Measurements from ENCODE around the gene OR2K2.
"Not testable (repeated sequence)": the region's sequence is repeated elsewhere in the genome, so short reads cannot be mapped to it uniquely, and the experiment has no call there.

Gene OR2K2

DNA sequence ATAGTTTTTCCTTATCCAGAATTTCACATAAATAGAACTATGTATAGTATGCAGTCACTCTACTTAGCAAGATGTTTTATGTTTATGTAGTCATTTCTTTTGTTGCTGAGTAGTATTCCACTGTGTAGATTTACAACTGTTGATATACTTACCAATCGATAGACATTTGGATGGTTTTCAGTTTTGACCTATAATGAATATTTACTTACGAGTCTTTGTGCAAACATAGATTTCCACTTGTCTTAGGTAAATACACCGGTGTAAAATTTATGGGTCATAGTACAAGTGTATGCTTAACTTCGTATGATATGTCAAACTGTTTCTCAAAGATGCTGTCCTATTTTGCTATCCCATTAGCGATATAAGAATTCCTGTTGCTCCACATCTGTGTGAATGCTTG, 19.7 kb upstream of the OR2K2 start:
- Histone ChIP-seq H3K9me3 (ENCODE audit: control insufficient read depth in 1 of 2, low read length in 2 of 2) (no peaks in the 10 kb centered on the region), H3K27ac (ENCODE audit: low read depth, low read length) (peak overlapping the region; percentile 30), H3K27me3 (ENCODE audit: control insufficient read depth in 1 of 2, insufficient read depth in 2 of 2, low read length in 2 of 2) (no peaks in the 10 kb centered on the region), H3K9ac (ENCODE audit: low read depth in 1 of 2, low read length in 2 of 2) (no peak overlapping the region), H3K4me3 (ENCODE audit: low read depth in 1 of 2, low read length in 2 of 2) (peak overlapping the region in 1 of 2 donors; percentile 32), H3K4me1 (ENCODE audit: control insufficient read depth in 1 of 2, insufficient read depth in 2 of 2, low read length in 2 of 2) (peaks cover 0 to 14% of the 10 kb centered on the region in 2 donors), H3K36me3 (ENCODE audit: control insufficient read depth in 1 of 2, insufficient read depth in 2 of 2, low read length in 2 of 2) (no peaks in the 10 kb centered on the region)

DNA sequence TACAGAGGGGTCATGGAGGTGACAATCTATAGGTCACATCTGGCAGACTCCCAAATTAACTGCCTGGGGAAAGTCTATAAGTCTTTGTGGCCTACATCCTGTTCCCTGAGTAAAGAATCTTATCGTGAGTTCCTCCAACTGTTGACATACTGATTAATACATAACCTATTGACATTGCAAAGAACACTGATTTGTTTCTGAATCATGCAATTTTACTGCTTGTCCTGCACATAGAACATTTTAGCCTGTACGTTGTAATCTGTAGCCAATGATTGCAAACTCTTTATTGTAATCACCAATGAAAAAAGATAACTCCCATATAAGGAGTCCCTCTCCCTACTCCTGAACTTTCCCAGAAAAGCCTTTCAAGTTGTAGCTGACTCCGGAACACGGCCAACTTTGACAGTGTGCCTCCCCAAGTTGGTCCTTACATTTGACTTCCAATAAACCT, 18.8 kb upstream of the OR2K2 start:
- H3K27ac ChIP-seq (ENCODE audit: low read depth, low read length), result no peak overlapping the region
- peaks cover 0 to 14% of the 10 kb centered on the region in 2 donors for H3K4me1 ChIP-seq (ENCODE audit: control insufficient read depth in 1 of 2, insufficient read depth in 2 of 2, low read length in 2 of 2)

DNA sequence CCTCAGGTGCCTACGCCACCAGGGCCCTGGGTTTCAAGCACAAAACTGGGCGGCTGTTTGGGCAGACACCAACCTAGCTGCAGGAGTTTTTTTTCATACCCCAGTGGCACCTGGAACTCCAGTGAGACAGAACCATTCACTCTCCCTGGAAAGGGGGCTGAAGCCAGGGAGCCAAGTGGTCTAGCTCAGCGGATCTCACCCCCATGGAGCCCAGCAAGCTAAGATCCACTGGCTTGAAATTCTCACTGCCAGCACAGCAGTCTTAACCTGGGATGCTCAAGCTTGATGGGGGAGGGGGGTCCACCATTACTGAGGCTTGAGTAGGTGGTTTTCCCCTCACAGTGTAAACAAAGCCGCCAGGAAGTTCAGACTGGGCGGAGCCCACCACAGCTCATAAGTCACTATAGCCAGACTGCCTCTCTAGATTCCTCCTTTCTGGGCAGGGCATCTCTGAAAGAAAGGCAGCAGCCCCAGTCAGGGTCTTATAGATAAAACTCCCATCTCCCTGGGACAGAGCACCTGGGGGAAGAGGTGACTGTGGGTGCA, 4.4 kb upstream of the OR2K2 start:
- H3K4me3 ChIP-seq (ENCODE audit: low read depth in 1 of 2, low read length in 2 of 2), result not testable (repeated sequence)

More for the DNA sequence above, 18.8 kb upstream of the OR2K2 start:
- H3K27me3 ChIP-seq (ENCODE audit: control insufficient read depth in 1 of 2, insufficient read depth in 2 of 2, low read length in 2 of 2), result no peaks in the 10 kb centered on the region
- no peaks in the 10 kb centered on the region for H3K36me3 ChIP-seq (ENCODE audit: control insufficient read depth in 1 of 2, insufficient read depth in 2 of 2, low read length in 2 of 2)
- H3K9me3 ChIP-seq (ENCODE audit: control insufficient read depth in 1 of 2, low read length in 2 of 2), result no peaks in the 10 kb centered on the region
- no peak overlapping the region for H3K4me3 ChIP-seq (ENCODE audit: low read depth in 1 of 2, low read length in 2 of 2)
- no peak overlapping the region for H3K9ac ChIP-seq (ENCODE audit: low read depth in 1 of 2, low read length in 2 of 2)

DNA sequence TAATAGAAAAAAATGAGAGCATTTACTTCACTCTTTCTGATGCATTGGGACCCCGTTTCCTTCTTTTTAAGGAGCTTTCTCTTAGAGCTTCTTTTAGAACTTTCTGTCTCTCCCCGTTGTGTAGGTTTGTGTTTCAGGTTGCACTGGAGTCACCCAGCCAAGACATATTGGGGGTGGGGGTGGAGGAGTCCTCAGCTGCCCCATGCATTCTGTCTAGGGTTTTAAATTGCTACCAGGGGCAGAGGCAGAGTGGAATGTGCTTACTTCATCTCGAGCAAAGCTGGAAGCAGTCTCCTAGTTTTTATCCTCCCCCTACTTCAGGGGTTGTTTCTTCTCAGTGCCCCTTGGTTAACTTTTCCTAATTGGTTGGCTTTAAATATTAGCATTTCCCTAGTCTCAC, 9.4 kb downstream of the OR2K2 start:
- Histone ChIP-seq H3K9ac (ENCODE audit: low read depth in 1 of 2, low read length in 2 of 2) (no peak overlapping the region), H3K27ac (ENCODE audit: low read depth, low read length) (no peak overlapping the region), H3K27me3 (ENCODE audit: control insufficient read depth in 1 of 2, insufficient read depth in 2 of 2, low read length in 2 of 2) (no peaks in the 10 kb centered on the region), H3K36me3 (ENCODE audit: control insufficient read depth in 1 of 2, insufficient read depth in 2 of 2, low read length in 2 of 2) (no peaks in the 10 kb centered on the region), H3K9me3 (ENCODE audit: control insufficient read depth in 1 of 2, low read length in 2 of 2) (no peaks in the 10 kb centered on the region), H3K4me3 (ENCODE audit: low read depth in 1 of 2, low read length in 2 of 2) (no peak overlapping the region), H3K4me1 (ENCODE audit: control insufficient read depth in 1 of 2, insufficient read depth in 2 of 2, low read length in 2 of 2) (no peaks in the 10 kb centered on the region)

More for the DNA sequence above, 4.4 kb upstream of the OR2K2 start:
- H3K4me1 ChIP-seq (ENCODE audit: control insufficient read depth in 1 of 2, insufficient read depth in 2 of 2, low read length in 2 of 2); H3K27me3 ChIP-seq (ENCODE audit: control insufficient read depth in 1 of 2, insufficient read depth in 2 of 2, low read length in 2 of 2); H3K9me3 ChIP-seq (ENCODE audit: control insufficient read depth in 1 of 2, low read length in 2 of 2); H3K36me3 ChIP-seq (ENCODE audit: control insufficient read depth in 1 of 2, insufficient read depth in 2 of 2, low read length in 2 of 2); H3K9ac ChIP-seq (ENCODE audit: low read depth in 1 of 2, low read length in 2 of 2); H3K27ac ChIP-seq (ENCODE audit: low read depth, low read length): not testable (repeated sequence)

DNA sequence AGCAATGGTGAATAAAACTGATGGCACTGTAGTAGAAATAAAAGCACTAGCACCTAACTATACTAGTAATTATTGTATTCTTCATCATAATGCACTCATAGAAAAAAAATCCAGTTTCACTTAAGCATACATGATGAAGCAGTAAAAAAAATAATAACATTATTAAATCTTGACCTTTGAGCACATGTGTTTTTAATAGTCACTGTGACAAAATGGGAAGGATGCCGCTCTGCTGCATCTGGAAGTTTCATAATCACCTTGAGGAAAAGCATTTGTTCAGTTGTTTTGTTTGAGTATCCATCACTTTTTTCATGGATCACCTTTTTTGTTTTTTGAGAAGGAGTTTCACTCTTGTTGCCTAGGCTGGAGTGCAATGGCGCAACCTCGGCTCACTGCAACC, 13.2 kb downstream of the OR2K2 start:
- H3K36me3 ChIP-seq (ENCODE audit: control insufficient read depth in 1 of 2, insufficient read depth in 2 of 2, low read length in 2 of 2), result no peaks in the 10 kb centered on the region
- no peaks in the 10 kb centered on the region for H3K9me3 ChIP-seq (ENCODE audit: control insufficient read depth in 1 of 2, low read length in 2 of 2)
- H3K4me1 ChIP-seq (ENCODE audit: control insufficient read depth in 1 of 2, insufficient read depth in 2 of 2, low read length in 2 of 2), result no peaks in the 10 kb centered on the region
- H3K4me3 ChIP-seq (ENCODE audit: low read depth in 1 of 2, low read length in 2 of 2), result no peak overlapping the region
- H3K27me3 ChIP-seq (ENCODE audit: control insufficient read depth in 1 of 2, insufficient read depth in 2 of 2, low read length in 2 of 2), result no peaks in the 10 kb centered on the region
- no peak overlapping the region for H3K27ac ChIP-seq (ENCODE audit: low read depth, low read length)
- H3K9ac ChIP-seq (ENCODE audit: low read depth in 1 of 2, low read length in 2 of 2), result no peak overlapping the region

DNA sequence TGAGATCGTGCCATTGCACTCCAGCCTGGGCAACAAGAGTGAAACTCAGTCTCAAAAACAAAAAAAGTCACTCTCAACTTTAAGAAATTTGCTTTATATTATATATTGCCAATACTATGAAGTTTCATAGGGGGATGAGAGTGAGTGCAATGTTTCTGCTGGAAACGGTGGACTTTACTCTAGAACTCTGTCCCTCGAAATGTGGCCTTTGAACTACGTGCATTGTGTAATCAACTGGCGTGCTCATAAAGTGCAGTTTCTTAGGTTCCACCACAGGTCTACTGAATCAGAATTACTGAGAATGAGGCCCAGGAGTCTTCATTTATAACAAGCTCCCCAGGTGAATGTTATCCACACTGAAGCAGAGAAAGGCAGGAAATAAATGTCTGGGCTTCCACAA, 24.1 kb downstream of the OR2K2 start:
- Histone ChIP-seq H3K9me3 (ENCODE audit: control insufficient read depth in 1 of 2, low read length in 2 of 2) (no peaks in the 10 kb centered on the region), H3K4me3 (ENCODE audit: low read depth in 1 of 2, low read length in 2 of 2) (no peak overlapping the region), H3K27me3 (ENCODE audit: control insufficient read depth in 1 of 2, insufficient read depth in 2 of 2, low read length in 2 of 2) (no peaks in the 10 kb centered on the region), H3K9ac (ENCODE audit: low read depth in 1 of 2, low read length in 2 of 2) (no peak overlapping the region), H3K27ac (ENCODE audit: low read depth, low read length) (no peak overlapping the region), H3K36me3 (ENCODE audit: control insufficient read depth in 1 of 2, insufficient read depth in 2 of 2, low read length in 2 of 2) (no peaks in the 10 kb centered on the region), H3K4me1 (ENCODE audit: control insufficient read depth in 1 of 2, insufficient read depth in 2 of 2, low read length in 2 of 2) (no peaks in the 10 kb centered on the region)

DNA sequence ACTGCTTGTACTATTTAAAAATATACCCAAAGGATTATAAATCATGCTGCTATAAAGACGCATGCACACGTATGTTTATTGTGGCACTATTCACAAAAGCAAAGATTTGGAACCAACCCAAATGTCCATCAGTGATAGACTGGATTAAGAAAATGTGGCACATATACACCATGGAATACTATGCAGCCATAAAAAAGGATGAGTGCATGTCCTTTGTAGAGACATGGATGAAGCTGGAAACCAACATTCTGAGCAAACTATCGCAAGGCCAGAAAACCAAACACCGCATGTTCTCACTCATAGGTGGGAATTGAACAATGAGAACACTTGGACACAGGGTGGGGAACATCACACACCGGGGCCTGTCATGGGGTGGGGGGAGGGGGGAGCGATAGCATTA, 26.0 kb downstream of the OR2K2 start:
- not testable (repeated sequence) for H3K9ac ChIP-seq (ENCODE audit: low read depth in 1 of 2, low read length in 2 of 2); H3K36me3 ChIP-seq (ENCODE audit: control insufficient read depth in 1 of 2, insufficient read depth in 2 of 2, low read length in 2 of 2); H3K4me3 ChIP-seq (ENCODE audit: low read depth in 1 of 2, low read length in 2 of 2); H3K27ac ChIP-seq (ENCODE audit: low read depth, low read length); H3K27me3 ChIP-seq (ENCODE audit: control insufficient read depth in 1 of 2, insufficient read depth in 2 of 2, low read length in 2 of 2); H3K4me1 ChIP-seq (ENCODE audit: control insufficient read depth in 1 of 2, insufficient read depth in 2 of 2, low read length in 2 of 2); H3K9me3 ChIP-seq (ENCODE audit: control insufficient read depth in 1 of 2, low read length in 2 of 2)

DNA sequence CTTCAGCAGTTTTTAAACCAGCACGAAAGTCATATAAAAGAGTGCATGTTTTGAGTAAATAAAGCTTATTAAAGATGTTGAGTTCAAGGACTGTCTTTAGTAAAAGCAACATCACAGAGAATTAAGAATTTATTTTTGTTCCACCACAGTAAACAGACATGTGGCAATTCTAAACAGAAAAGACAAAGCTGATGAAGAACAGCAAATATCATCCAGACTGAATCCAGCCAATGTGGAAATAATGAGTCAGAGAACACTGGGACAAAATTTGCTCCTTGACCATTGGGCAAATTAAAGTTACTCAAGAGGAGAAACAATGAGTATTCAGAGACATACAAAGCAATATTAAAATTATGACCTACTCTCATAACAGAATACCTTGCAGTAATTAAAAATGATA, 28.8 kb downstream of the OR2K2 start:
- Histone ChIP-seq H3K27me3 (ENCODE audit: control insufficient read depth in 1 of 2, insufficient read depth in 2 of 2, low read length in 2 of 2) (no peaks in the 10 kb centered on the region), H3K27ac (ENCODE audit: low read depth, low read length) (no peak overlapping the region), H3K4me3 (ENCODE audit: low read depth in 1 of 2, low read length in 2 of 2) (no peak overlapping the region), H3K4me1 (ENCODE audit: control insufficient read depth in 1 of 2, insufficient read depth in 2 of 2, low read length in 2 of 2) (no peaks in the 10 kb centered on the region), H3K36me3 (ENCODE audit: control insufficient read depth in 1 of 2, insufficient read depth in 2 of 2, low read length in 2 of 2) (no peaks in the 10 kb centered on the region), H3K9ac (ENCODE audit: low read depth in 1 of 2, low read length in 2 of 2) (no peak overlapping the region), H3K9me3 (ENCODE audit: control insufficient read depth in 1 of 2, low read length in 2 of 2) (no peaks in the 10 kb centered on the region)

DNA sequence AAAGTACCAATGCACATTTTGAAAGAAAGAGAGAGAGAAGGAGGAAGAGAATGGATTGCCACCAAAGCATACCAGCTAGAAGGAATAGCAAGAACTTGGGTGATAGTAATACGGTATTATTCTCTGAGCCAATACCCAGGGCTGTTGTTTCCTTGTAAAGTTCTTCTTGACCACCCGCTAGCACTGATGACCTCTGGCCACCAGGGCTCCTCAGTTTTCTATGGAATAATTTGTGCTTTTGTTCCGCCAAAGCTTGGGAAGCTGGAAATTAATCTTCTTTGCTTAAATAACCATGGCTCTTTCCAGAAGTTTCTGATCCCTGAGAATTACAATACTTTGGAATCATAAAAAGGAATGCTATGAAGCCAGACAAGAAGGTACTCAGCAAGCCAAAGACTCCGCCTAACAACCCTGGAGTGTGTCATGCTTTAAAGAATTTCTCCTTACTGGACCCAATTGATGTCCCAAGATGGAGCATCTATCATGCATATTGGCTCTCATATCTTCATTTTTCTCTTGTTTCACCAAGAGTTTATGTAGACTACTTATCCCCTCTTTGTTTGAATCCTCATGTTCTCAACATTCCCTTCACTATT, 29.8 kb downstream of the OR2K2 start:
- Histone ChIP-seq H3K9ac (ENCODE audit: low read depth in 1 of 2, low read length in 2 of 2) (no peak overlapping the region), H3K27ac (ENCODE audit: low read depth, low read length) (no peak overlapping the region), H3K9me3 (ENCODE audit: control insufficient read depth in 1 of 2, low read length in 2 of 2) (no peaks in the 10 kb centered on the region), H3K4me1 (ENCODE audit: control insufficient read depth in 1 of 2, insufficient read depth in 2 of 2, low read length in 2 of 2) (no peaks in the 10 kb centered on the region), H3K4me3 (ENCODE audit: low read depth in 1 of 2, low read length in 2 of 2) (no peak overlapping the region), H3K36me3 (ENCODE audit: control insufficient read depth in 1 of 2, insufficient read depth in 2 of 2, low read length in 2 of 2) (no peaks in the 10 kb centered on the region), H3K27me3 (ENCODE audit: control insufficient read depth in 1 of 2, insufficient read depth in 2 of 2, low read length in 2 of 2) (no peaks in the 10 kb centered on the region)

DNA sequence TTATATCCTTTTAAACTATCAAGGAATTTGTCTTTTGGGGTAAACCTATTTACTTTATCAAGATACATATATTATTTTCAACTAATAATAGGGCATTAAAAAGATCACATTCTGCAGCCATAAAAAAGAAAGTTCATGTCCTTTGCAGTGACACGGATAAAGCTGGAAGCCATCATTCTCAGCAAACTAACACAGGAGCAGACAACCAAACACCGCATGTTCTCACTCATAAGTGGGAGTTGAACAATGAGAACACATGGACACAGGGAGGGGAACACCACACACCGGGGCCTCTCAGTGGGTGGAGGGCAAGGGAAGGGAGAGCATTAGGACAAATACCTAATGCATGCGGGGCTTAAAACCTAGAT, 30.4 kb downstream of the OR2K2 start:
- not testable (repeated sequence) for H3K27ac ChIP-seq (ENCODE audit: low read depth, low read length); H3K9ac ChIP-seq (ENCODE audit: low read depth in 1 of 2, low read length in 2 of 2)

More for the DNA sequence above, 30.4 kb downstream of the OR2K2 start:
- H3K4me3 ChIP-seq (ENCODE audit: low read depth in 1 of 2, low read length in 2 of 2); H3K9me3 ChIP-seq (ENCODE audit: control insufficient read depth in 1 of 2, low read length in 2 of 2); H3K36me3 ChIP-seq (ENCODE audit: control insufficient read depth in 1 of 2, insufficient read depth in 2 of 2, low read length in 2 of 2); H3K4me1 ChIP-seq (ENCODE audit: control insufficient read depth in 1 of 2, insufficient read depth in 2 of 2, low read length in 2 of 2); H3K27me3 ChIP-seq (ENCODE audit: control insufficient read depth in 1 of 2, insufficient read depth in 2 of 2, low read length in 2 of 2): not testable (repeated sequence)
